ENCODE data around the gene VAV3.

VAV3 gene

GRCh38 chr1:107789817-107790524 lies 175.0 kb downstream of the VAV3 start:
- DNase-seq (ENCODE audit: low spot score) = no peak

- DNase-seq (ENCODE audit: low spot score) = no peak
Measured at GRCh38 chr1:107788206-107789202, 176.5 kb downstream of the VAV3 start.

GRCh38 chr1:107787299-107787698 lies 177.7 kb downstream of the VAV3 start:
- DNase-seq (ENCODE audit: low spot score) = peak; percentile 2

GRCh38 chr1:107786203-107786845 lies 178.7 kb downstream of the VAV3 start:
- no peak for DNase-seq (ENCODE audit: low spot score)

- no peak for DNase-seq (ENCODE audit: low spot score)
Measured at GRCh38 chr1:107785496-107786202, 179.3 kb downstream of the VAV3 start.

GRCh38 chr1:107782217-107782845 lies 182.6 kb downstream of the VAV3 start:
- peak; percentile 45 for DNase-seq (ENCODE audit: low spot score)

GRCh38 chr1:107781245-107781644 lies 183.7 kb downstream of the VAV3 start:
- DNase-seq (ENCODE audit: low spot score) = no peak

- DNase-seq (ENCODE audit: low spot score) = no peak
Measured at GRCh38 chr1:107777664-107778047, 187.3 kb downstream of the VAV3 start.

- no peak for DNase-seq (ENCODE audit: low spot score)
Measured at GRCh38 chr1:107776900-107777663, 187.9 kb downstream of the VAV3 start.

- DNase-seq (ENCODE audit: low spot score) = no peak
Measured at GRCh38 chr1:107771377-107771776, 193.6 kb downstream of the VAV3 start.

- DNase-seq (ENCODE audit: low spot score) = no peak
Measured at GRCh38 chr1:107767156-107767582, 197.8 kb downstream of the VAV3 start.

- no peak for DNase-seq (ENCODE audit: low spot score)
Measured at GRCh38 chr1:107766533-107766932, 198.4 kb downstream of the VAV3 start.

GRCh38 chr1:107762751-107763390 lies 202.1 kb downstream of the VAV3 start:
- DNase-seq (ENCODE audit: low spot score) = no peak

GRCh38 chr1:107760065-107760464 lies 204.9 kb downstream of the VAV3 start:
- no peak for DNase-seq (ENCODE audit: low spot score)

GRCh38 chr1:107750364-107750959 lies 214.5 kb downstream of the VAV3 start:
- DNase-seq (ENCODE audit: low spot score) = peak; percentile 40

- DNase-seq (ENCODE audit: low spot score) = peak; percentile 47
Measured at GRCh38 chr1:107748531-107748930, 216.4 kb downstream of the VAV3 start.

- DNase-seq (ENCODE audit: low spot score) = no peak
Measured at GRCh38 chr1:107741242-107741641, 223.7 kb downstream of the VAV3 start.

- DNase-seq (ENCODE audit: low spot score) = no peak
Measured at GRCh38 chr1:107740579-107740978, 224.4 kb downstream of the VAV3 start.

GRCh38 chr1:107739651-107740050 lies 225.3 kb downstream of the VAV3 start:
- no peak for DNase-seq (ENCODE audit: low spot score)

- DNase-seq (ENCODE audit: low spot score) = no peak
Measured at GRCh38 chr1:107739201-107739600, 225.8 kb downstream of the VAV3 start.

Measured in RKO (cell line).